Testis (tissue), 3 donors: ENCODE results near the gene UBAC1. TPM values are rescaled to one million over a fixed set of nuclear protein-coding genes. Genes with fewer than 3 reads are reported as not detected.

Experiments used
- DNase-seq: peaks from one replicate; pipeline ENCODE4 v3.0.0-alpha.2; 2019
- H3K27ac ChIP-seq, 2 donors: fragments of 200-600 bp; sonication (generic); one replicate each; pipeline ENCODE4 v1.5.1; 2019
- H3K27me3 ChIP-seq: fragments of 200-600 bp; sonication (generic); one replicate; pipeline ENCODE4 v1.5.1; 2019
- H3K36me3 ChIP-seq: fragments of 200-600 bp; sonication (generic); one replicate; pipeline ENCODE4 v1.5.1; 2017; ENCODE audit warnings: low read depth; ENCODE audit errors: missing control alignments
- H3K4me1 ChIP-seq: fragments of 200-600 bp; sonication (generic); one replicate; pipeline ENCODE4 v1.5.1; 2019
- H3K4me3 ChIP-seq, 2 donors: fragments of 200-600 bp; sonication (generic); one replicate each; pipeline ENCODE4 v1.5.1; 2017 to 2019
- H3K9me3 ChIP-seq: fragments of 200-600 bp; sonication (generic); one replicate; pipeline ENCODE4 v1.5.1; 2017
- POLR2A ChIP-seq: fragments of 450-650 bp; IDR thresholded peaks from one replicate; pipeline ENCODE4 v1.6.1; 2017; ENCODE audit warnings: antibody characterized with exemption, mild to moderate bottlenecking, moderate library complexity
- WGBS, 2 donors: methylation state at CpG; one replicate each; pipeline ENCODE4 v1.1.5; 2018; 5-methylcytosine and 5-hydroxymethylcytosine counted together
- intact Hi-C: fragments of 100-400 bp; cut with DNase I; formaldehyde crosslinking; loops from one replicate; pipeline ENCODE4 v1.15.1; 2023; ENCODE audit warnings: low total_unique reads
- polyA plus RNA-seq: library from polyadenylated mRNA; stranded (reverse); fragments of 350-450 nt; fragmentation: Illumina TruSeq; extraction: RNeasy Lipid Tissue Mini Kit (QIAGEN cat#74804); gene quantifications from one replicate; pipeline ENCODE4 v1.2.3, GENCODE V29; 2014; ENCODE audit warnings: low read depth, low replicate concordance; ENCODE audit not compliant: insufficient read depth
- total RNA-seq, 2 donors: library from RNA; depleted of rRNA; stranded (reverse); fragments of >200 nt; gene quantifications; one replicate each; pipeline ENCODE4 v1.2.3, GENCODE V29; 2016
- TF ChIP-seq, protein P1 (sequence below), 3 experiments: fragments of 450-650 bp in 2 of 3; fragments of 200-600 bp in 1 of 3; sonication (generic) in 1 of 3; IDR thresholded peaks; one replicate each; pipeline ENCODE4 v1.5.1; 2016 to 2019; ENCODE audit warnings: antibody characterized with exemption in 3 of 3, mild to moderate bottlenecking in 2 of 3, moderate library complexity in 1 of 3

The UBAC1 gene
- total and polyA plus RNA-seq, 3 donors from 2014 or later = 82.2 to 99.5 (median 92.5) TPM

DNA sequence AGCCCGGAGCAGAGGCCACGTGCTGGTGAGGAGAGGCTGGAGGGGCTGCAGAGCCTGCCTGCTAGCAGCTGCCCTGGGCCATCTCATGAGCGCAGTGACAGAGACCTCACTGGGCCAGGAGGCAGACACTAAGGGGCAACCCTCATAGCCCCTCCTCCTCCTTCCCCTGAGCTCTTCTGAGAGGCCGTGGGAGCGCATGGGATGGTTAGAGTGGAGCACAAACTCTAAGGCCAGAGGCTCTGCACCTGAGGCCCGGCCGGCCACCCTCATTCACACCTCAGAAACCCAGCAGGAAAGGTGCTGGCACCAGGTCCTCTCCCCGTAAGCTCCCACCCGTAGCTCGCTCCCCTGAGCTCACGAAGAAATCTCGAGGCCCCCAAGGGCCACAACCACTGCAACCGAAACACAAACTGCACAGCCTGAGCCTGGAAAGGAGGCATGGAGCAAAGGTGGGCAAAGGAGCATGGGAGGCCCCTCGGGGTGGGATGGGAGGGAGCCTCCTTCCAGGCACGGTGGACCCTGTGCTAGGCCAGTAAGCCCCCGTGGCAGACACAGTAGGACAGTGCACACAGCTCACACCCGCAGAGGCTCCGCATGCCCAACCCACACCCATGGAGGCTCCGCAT, 71.5 kb downstream of the UBAC1 start:
- no peak for TF ChIP-seq POLR2A
- TF ChIP-seq, protein P1, sequence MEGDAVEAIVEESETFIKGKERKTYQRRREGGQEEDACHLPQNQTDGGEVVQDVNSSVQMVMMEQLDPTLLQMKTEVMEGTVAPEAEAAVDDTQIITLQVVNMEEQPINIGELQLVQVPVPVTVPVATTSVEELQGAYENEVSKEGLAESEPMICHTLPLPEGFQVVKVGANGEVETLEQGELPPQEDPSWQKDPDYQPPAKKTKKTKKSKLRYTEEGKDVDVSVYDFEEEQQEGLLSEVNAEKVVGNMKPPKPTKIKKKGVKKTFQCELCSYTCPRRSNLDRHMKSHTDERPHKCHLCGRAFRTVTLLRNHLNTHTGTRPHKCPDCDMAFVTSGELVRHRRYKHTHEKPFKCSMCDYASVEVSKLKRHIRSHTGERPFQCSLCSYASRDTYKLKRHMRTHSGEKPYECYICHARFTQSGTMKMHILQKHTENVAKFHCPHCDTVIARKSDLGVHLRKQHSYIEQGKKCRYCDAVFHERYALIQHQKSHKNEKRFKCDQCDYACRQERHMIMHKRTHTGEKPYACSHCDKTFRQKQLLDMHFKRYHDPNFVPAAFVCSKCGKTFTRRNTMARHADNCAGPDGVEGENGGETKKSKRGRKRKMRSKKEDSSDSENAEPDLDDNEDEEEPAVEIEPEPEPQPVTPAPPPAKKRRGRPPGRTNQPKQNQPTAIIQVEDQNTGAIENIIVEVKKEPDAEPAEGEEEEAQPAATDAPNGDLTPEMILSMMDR (IDR thresholded peaks at IDR 0.05) = no peak
- H3K27me3 ChIP-seq = no peaks in the 10 kb centered on the region

DNA sequence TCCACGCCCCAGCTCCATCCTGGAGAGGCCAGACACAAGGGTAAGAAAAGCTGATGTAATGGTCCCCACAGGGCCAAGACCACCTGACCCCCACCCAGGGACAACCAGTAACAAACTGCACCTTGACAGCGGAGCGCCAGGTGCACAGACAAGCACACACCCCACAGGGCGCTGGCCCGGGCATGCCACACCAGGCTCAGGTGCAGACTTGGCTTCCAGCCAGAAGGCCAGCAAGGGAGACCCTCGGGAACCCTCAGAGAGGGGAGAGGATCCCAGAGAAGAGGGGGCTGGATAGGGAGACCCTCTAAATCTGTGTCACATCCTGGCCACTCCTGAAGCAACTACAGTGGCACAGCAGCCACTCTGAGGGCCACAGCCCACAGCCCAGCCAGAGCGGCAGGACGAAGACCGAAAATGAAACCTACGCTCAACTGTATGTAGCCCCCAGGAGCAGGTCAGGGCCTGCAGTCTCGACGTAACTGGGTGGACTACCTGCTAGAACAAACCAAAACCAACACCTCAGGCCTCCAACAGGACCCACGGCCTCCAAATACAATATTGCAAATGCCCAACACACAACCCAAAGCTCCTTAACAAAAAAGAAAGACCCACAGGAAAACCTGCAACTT, 72.3 kb downstream of the UBAC1 start:
- 87 to 94% methylated on average over 9 to 13 of the region's 13 CpGs for WGBS, 2 donors
- Histone ChIP-seq H3K4me1 (peaks cover 25% of the 10 kb centered on the region), H3K9me3 (no peaks in the 10 kb centered on the region), H3K36me3 (no peaks in the 10 kb centered on the region), H3K27ac (no peak overlapping the region), H3K27me3 (no peaks in the 10 kb centered on the region), H3K4me3 (no peak overlapping the region)
- intact Hi-C loops = no loop called here
- TF ChIP-seq POLR2A = no peak
- TF ChIP-seq, protein P1 (IDR thresholded peaks at IDR 0.05) = no peak
- no peak for DNase-seq

More for the DNA sequence above, 71.5 kb downstream of the UBAC1 start:
- Histone ChIP-seq H3K36me3 (no peaks in the 10 kb centered on the region), H3K4me3 (no peak overlapping the region), H3K9me3 (no peaks in the 10 kb centered on the region), H3K4me1 (peaks cover 25% of the 10 kb centered on the region), H3K27ac (no peak overlapping the region)
- no peak for DNase-seq
- intact Hi-C loops = no loop called here
- WGBS, 2 donors = 89 to 93% methylated on average over 5 to 19 of the region's 19 CpGs

DNA sequence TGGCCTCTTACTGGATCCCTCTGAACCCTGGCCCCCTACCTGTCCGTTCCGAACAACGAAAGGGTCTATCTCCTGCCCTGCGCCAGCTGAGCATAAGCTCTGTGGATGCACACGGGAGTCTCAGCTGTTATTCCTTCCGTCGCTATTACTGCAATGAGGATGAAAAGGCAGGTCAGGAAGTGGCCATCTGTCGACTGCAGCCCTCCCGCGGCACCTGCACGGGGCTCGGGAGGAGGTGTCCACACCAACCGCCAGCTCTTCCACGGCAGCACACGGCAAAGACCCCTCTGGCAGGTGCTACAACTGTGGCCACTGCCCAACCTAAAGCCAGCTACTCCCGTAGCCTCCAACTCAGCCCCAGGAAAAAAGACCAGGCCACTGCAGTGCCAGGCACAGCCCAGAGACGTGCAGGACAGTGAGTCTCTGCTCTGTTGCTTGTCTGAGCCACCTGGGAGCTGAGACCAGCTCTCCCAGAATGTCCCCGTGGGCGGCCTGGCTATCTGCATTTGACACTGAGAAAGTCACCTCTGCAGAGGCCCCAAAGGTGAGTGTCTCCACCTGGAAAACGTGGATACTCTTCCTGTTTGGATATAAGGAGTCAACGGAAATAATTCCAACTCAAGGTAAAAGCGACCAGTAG, 72.9 kb downstream of the UBAC1 start:
- Histone ChIP-seq H3K27me3 (no peaks in the 10 kb centered on the region), H3K4me3 (no peak overlapping the region), H3K9me3 (no peaks in the 10 kb centered on the region), H3K4me1 (peaks cover 25% of the 10 kb centered on the region), H3K36me3 (no peaks in the 10 kb centered on the region), H3K27ac (no peak overlapping the region)
- no peak for DNase-seq
- WGBS, 2 donors = 87 to 90% methylated on average over 12 to 22 of the region's 22 CpGs
- TF ChIP-seq, protein P1 (IDR thresholded peaks at IDR 0.05) = no peak
- TF ChIP-seq POLR2A = no peak
- intact Hi-C loops = no loop called here

DNA sequence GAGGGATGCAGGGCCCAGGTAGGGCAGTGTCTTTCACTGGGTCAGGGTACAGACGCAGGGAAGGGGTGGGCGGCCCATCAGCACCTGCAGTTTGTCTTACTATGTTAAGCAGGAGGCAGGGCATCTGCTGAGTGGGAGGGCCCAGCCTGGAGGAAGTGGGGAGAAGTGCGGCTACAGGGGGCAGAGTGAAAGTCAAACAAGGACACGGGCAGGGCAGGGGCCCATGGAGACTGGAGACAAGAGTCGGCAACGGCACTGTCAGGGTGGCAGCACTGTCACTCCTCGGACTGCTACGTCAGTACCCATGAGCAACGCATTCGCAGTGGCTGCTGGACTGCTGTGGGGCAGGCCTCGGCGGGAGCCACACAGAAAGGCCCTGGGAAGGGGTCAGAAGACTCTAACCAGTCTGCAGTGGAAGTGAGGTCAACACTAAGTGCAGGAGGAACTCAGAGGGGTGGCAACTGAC, 73.6 kb downstream of the UBAC1 start:
- Histone ChIP-seq H3K4me1 (peaks cover 25% of the 10 kb centered on the region), H3K4me3 (no peak overlapping the region), H3K9me3 (no peaks in the 10 kb centered on the region), H3K27me3 (no peaks in the 10 kb centered on the region), H3K27ac (no peak overlapping the region), H3K36me3 (no peaks in the 10 kb centered on the region)
- TF ChIP-seq, protein P1 (IDR thresholded peaks at IDR 0.05) = no peak
- no peak for TF ChIP-seq POLR2A
- intact Hi-C loops = no loop called here
- DNase-seq = no peak
- WGBS, 2 donors = 49 to 60% methylated on average over 12 of the region's 12 CpGs
